GM11168 (cell line): ENCODE measurements around the gene KCNN3.
"Not testable (repeated sequence)": the region's sequence is repeated elsewhere in the genome, so short reads cannot be mapped to it uniquely, and the experiment has no call there.

Experiments used
- in situ Hi-C: fragments of 300-500 bp; cut with MboI; formaldehyde crosslinking; loops from one replicate; pipeline ENCODE4 v1.12.0; 2022; ENCODE audit warnings: low sequenced_read_pairs; ENCODE audit not compliant: unreplicated experiment

The KCNN3 gene

GRCh38 chr1:154870115-154870571 lies at the start of gene KCNN3:
KCNN3 (minus strand) TSS chr1:154870281; CDS start chr1:154869964, 317 bp downstream.
- in situ Hi-C loops = loop anchor here (5.0 kb wide), 1 partner anchor 203 kb away; no protein-coding TSS in a partner anchor

GRCh38 chr1:154913273-154913672 lies 43.2 kb upstream of the KCNN3 start:
- in situ Hi-C loops = no loop called here

- in situ Hi-C loops = no loop called here
Observed at GRCh38 chr1:154912755-154913154, 42.7 kb upstream of the KCNN3 start.

GRCh38 chr1:154911691-154912550 lies 41.8 kb upstream of the KCNN3 start:
- in situ Hi-C loops = no loop called here

- in situ Hi-C loops = no loop called here
Observed at GRCh38 chr1:154910851-154911250, 40.8 kb upstream of the KCNN3 start.

GRCh38 chr1:154908937-154909336 lies 38.9 kb upstream of the KCNN3 start:
- in situ Hi-C loops = no loop called here

GRCh38 chr1:154908129-154908528 lies 38.0 kb upstream of the KCNN3 start:
- in situ Hi-C loops = not testable (repeated sequence)

- in situ Hi-C loops = no loop called here
Observed at GRCh38 chr1:154906621-154907081, 36.6 kb upstream of the KCNN3 start.

- in situ Hi-C loops = no loop called here
Observed at GRCh38 chr1:154902938-154903566, 33.0 kb upstream of the KCNN3 start.

GRCh38 chr1:154901591-154901990 lies 31.5 kb upstream of the KCNN3 start:
- in situ Hi-C loops = no loop called here

GRCh38 chr1:154899041-154899440 lies 29.0 kb upstream of the KCNN3 start:
- in situ Hi-C loops = no loop called here

- in situ Hi-C loops = no loop called here
Observed at GRCh38 chr1:154896771-154897286, 26.7 kb upstream of the KCNN3 start.

- in situ Hi-C loops = no loop called here
Observed at GRCh38 chr1:154895798-154896197, 25.7 kb upstream of the KCNN3 start.

- in situ Hi-C loops = no loop called here
Observed at GRCh38 chr1:154891452-154891851, 21.4 kb upstream of the KCNN3 start.

- in situ Hi-C loops = no loop called here
Observed at GRCh38 chr1:154888757-154889156, 18.7 kb upstream of the KCNN3 start.

- in situ Hi-C loops = no loop called here
Observed at GRCh38 chr1:154886281-154887015, 16.4 kb upstream of the KCNN3 start.

- in situ Hi-C loops = no loop called here
Observed at GRCh38 chr1:154884869-154885701, 15.0 kb upstream of the KCNN3 start.

GRCh38 chr1:154883919-154884868 lies 14.1 kb upstream of the KCNN3 start:
- in situ Hi-C loops = no loop called here
